LoVo (cell line): ENCODE measurements around the gene SARDH.

Experiments used
- DNase-seq: peaks from one replicate; pipeline ENCODE4 v3.0.0-alpha.2; 2016; ENCODE audit warnings: low spot score

The SARDH gene

GRCh38 chr9:133714606-133715294 is 23.4 kb downstream of the SARDH start:
- DNase-seq = no peak

DNA sequence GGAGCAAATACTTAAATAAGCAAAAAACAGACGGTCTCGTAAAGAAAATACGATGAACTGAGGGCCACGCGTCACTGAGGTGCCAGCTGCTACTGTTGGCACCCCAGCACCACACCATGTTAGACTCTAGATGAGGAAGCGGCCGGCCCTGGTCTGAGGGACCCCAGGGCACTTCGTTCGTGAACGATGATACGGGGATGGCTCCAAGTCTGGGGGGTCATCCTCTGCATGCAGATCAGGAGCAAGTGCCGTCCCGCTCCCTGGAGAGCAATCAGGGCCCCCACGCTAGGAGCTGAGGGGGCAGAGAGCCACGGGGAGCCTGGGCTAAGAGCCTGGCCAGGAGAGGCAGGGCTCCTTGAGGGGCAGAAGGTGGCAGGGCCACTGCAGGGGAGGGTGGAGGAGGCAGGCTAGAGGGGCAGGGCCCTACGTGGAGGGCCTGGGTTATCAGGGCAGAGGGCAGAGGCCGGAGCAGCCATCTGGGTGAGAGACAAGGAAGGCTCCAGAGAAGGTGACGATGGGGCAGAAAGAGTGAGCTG is 24.1 kb downstream of the SARDH start:
- no peak for DNase-seq

DNA sequence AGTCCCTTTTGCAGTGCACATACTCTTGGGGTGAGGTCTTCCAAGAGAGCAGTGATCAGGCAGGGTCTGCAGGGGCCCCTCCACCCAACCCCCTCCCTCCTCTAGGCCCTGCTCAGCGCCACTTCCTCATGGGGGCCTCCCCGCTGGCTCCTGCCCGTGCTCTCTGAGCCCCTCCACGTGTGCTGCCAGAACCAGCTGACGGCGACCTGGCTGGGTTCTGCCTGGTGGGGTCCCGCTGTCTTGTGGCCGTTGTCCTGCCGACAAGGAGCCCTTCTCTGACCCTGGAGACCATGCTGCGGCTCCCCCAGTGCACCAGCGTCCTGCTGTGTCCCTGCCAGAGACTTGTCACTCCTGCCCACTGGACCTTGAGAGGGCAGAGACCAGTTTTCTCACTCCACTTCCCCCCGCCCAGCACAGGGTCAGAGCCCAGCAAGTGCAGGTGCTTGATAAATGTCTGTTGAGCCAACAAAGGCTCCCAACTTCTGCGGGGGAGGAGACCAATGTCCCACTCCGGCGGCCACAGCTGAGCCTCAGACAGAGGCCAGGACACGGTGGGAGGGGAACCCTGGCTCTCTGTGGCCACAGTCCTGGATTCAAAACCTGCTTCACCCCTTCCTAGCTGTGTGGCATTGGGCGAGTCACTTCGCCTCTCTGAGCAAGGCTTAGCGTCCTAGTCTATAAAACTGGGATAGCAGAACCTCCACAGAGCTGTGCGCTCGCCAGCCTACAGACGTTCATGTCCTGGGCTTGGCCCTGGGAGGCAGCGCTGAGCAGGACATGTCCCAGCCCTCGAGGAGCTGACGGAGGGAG is 24.8 kb downstream of the SARDH start:
- DNase-seq = no peak

DNA sequence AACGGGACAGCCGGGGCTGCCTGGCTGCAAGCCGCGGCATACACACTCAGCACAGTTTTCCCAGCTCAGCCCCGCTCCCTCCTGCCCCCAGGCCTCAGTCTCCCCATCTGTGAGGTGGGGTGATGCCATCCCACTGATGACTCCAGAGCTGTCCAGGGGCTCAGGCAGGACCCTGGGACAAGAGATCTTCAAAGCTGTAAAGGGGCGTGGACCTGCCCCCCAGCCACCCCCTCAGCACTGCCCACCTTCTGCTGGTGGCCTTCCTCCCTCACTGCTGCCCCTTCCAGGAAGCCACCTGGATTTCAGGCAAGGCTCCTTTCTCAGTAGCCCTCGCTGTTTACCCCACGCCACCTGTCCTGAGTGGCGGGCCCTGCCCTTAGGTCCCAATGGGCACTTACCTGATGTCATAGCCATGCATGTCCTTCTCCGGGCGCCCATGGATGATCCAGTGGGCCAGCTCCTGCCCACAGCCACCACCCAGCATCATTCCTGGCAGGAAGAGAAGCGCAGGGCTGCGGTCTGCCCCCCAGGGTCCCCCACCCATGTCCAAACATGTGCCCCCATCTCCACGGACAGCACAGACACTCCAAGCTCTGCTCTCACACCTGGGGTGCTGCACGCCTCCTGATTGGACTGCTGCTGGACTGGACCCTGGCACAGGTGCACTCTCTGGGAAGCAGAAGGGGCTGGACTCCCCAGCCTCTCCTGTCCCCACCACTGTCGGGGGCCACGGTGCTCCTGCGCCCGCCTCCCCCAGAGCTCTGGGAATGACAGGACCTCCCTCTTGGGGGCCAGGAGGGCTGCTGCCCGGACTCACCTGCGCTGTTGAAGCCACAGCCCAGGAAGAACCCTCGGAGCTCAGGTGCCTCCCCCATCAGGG is 25.7 kb downstream of the SARDH start:
- DNase-seq = no peak

GRCh38 chr9:133711428-133712220 is 26.5 kb downstream of the SARDH start:
- no peak for DNase-seq

DNA sequence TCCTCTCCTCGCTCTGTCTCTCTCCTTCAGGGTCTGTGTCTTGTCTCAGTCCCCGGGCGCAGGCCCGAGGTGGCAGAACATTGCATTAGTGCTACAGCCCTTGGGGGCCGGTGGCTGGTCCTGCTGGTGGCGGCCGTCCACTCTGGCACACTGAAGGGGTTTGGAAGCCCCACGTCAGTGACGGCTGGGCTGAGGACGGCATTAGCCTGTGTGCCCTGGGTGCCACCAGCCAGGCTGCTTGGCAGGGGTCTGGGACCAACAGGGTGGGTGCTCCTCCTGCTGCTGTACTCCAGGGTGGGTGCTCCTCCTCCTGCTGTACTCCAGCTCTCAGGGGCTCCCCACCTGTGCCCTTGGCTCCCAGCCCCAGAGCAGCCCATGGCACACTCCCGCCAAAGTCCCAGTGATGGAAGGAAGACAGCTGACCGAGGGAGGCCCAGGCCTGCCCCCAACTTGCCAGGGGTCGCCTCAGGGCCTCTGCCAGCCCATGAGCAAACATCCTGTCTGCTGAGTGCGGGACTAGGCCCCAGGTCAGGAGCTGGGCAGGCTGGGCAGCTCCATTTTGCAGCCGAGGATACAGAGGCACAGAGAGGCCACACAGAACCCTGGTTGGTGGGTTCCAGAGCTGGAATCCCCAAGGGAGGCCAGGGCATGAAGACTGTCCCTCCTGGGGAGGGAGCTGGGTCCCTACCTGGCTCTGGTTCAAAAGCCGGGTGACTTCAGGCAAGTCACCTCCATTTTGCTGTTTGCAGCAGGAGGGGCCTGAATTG is 27.3 kb downstream of the SARDH start:
- DNase-seq = no peak

DNA sequence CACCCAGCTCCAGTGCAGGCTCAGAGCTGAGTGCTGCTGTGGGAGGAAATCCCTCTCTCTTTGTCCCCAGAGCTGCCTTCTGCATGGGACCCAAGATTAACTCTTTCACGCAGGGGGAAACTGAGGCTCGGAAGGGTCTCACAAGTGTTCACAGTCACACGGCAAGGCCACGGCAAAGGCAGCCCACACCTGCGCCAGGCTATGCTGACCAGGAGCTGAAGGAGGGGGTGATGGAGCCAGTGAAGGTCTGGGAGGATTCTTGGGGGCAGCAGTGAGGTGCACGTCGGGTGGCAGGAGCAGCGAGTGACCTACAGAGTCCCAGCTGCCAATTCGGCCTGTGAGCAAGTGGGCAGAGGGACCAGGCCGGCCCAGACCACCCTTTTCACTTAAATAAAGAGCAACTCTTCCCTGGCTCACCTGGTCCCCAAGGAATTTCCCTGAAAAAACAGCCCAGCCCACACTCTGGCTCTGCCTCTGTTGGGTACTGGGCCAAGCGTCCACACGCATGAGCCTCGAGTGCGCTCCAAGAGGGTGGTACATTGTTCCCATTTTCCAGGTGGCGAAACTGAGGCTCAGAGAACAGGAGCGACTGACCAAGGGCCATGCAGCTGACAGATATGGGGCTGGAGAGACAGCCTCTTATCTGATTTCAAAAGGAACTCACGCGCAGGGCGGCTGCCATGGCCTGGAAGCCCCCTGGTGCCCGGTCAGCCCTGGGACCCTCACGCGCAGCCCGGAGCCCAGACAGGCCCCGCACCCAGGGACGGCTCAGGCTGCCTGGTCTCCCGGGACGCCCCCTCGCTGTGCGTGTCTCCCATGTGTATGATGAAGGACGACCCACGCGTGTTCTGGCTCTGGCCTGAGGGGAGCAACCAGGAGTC is 28.2 kb downstream of the SARDH start:
- DNase-seq = no peak

- no peak for DNase-seq
These were observed 29.0 kb downstream of the SARDH start for GRCh38 chr9:133709015-133709611.

DNA sequence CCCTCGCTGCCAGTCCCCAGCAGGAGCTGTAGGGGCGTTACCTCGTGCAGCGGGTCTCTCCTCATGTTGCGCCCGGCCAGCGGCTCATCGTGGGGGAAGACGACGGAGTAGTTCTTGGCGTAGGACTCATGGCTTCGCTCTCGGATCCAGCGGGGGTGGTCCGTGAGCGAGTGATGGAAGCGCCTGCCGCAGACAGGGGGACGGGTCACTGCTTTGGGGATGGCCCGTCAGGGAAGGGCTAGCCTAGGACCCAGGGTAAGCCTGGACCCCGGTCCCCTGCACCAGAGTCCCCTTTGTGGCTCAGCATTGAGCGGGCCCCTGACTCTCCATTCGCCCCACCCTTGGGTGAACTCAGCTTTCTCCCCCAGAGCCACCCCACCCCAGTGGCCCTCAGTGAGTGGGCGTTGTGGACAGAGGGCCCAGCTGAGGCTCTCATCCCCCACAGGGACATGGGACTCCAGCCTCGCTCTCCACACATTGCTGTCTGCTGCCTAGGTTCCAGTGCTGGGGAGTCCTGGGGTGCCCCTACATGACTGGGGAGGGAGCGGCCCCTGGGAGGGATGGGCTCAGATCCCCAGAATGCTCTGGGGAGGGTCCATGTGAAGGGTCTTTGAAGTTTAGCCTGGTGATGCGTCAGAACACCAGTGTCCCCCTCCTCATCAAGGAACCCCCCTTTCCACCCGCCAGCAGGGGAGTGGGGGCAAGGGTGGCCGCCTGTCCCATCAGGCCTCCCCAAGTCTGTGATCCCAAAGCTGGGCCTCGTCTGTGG is 29.7 kb downstream of the SARDH start:
- no peak for DNase-seq

DNA sequence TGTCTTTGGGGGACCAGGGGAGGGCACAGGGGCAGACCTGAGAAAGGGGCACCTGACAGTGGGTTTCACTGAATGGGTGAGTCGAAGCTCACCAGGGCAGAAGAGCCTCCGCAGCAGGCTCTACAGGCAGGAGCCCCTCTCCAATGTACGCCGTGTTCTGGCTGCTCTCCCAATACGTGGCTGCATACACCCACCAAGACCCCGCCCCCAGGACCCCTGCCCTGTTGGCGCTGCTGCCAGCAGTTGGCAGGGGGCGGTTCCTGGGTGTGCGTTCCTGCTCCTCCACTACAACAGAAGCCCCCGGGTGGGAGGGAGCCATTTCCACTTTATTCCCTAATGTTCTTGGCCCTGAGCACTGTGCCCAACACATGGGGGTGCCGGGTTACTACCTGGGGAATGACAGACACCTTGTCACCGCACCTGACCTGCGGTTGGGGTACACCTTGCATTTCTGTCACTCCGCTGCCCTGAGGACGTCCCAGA is 30.3 kb downstream of the SARDH start:
- no peak for DNase-seq

GRCh38 chr9:133707065-133707762 is 30.9 kb downstream of the SARDH start:
- no peak for DNase-seq

- DNase-seq = no peak
These were observed 31.7 kb downstream of the SARDH start for GRCh38 chr9:133706307-133707050.

- DNase-seq = no peak
These were observed 32.6 kb downstream of the SARDH start for GRCh38 chr9:133705576-133705975.

GRCh38 chr9:133704711-133705181 is 33.4 kb downstream of the SARDH start:
- no peak for DNase-seq

GRCh38 chr9:133703591-133704399 is 34.4 kb downstream of the SARDH start:
- DNase-seq = no peak
